CD1c-positive myeloid dendritic cell (primary cell): Measurements from ENCODE around the gene RENBP.

Experiments used
- DNase-seq: peaks from one replicate; pipeline ENCODE4 v3.0.0-alpha.2; 2016; ENCODE audit errors: extremely low spot score

Gene RENBP

GRCh38 chrX:153971124-153971449 is 26.6 kb upstream of the RENBP start:
- peak; percentile 90 for DNase-seq

GRCh38 chrX:153970357-153971123 is 26.1 kb upstream of the RENBP start:
- no peak for DNase-seq

- DNase-seq, result no peak
Measured at GRCh38 chrX:153969904-153970356, 25.5 kb upstream of the RENBP start.

GRCh38 chrX:153969125-153969903 is 24.9 kb upstream of the RENBP start:
- DNase-seq, result no peak

- no peak for DNase-seq
Measured at GRCh38 chrX:153968754-153969124, 24.3 kb upstream of the RENBP start.

- no peak for DNase-seq
Measured at GRCh38 chrX:153968255-153968654, 23.8 kb upstream of the RENBP start.

GRCh38 chrX:153967536-153968224 is 23.2 kb upstream of the RENBP start:
- peak; percentile 42 for DNase-seq

- no peak for DNase-seq
Measured at GRCh38 chrX:153966841-153967535, 22.5 kb upstream of the RENBP start.

GRCh38 chrX:153966283-153966688 is 21.8 kb upstream of the RENBP start:
- no peak for DNase-seq

GRCh38 chrX:153965406-153965805 is 21.0 kb upstream of the RENBP start:
- no peak for DNase-seq

GRCh38 chrX:153964105-153964504 is 19.7 kb upstream of the RENBP start:
- DNase-seq, result no peak

- DNase-seq, result no peak
Measured at GRCh38 chrX:153963546-153963945, 19.1 kb upstream of the RENBP start.

- DNase-seq, result no peak
Measured at GRCh38 chrX:153961292-153961691, 16.8 kb upstream of the RENBP start.

GRCh38 chrX:153960786-153961185 is 16.3 kb upstream of the RENBP start:
- no peak for DNase-seq

- no peak for DNase-seq
Measured at GRCh38 chrX:153960077-153960476, 15.6 kb upstream of the RENBP start.

- no peak for DNase-seq
Measured at GRCh38 chrX:153959649-153960048, 15.2 kb upstream of the RENBP start.

GRCh38 chrX:153958605-153959004 is 14.2 kb upstream of the RENBP start:
- DNase-seq, result no peak

GRCh38 chrX:153957224-153957623 is 12.8 kb upstream of the RENBP start:
- no peak for DNase-seq

GRCh38 chrX:153956044-153956907 is 11.8 kb upstream of the RENBP start:
- DNase-seq, result no peak

GRCh38 chrX:153955228-153955732 is 10.8 kb upstream of the RENBP start:
- no peak for DNase-seq
